NCI-H446 (cell line): ENCODE measurements around the gene SLC4A2.
A peak's percentile ranks its signal among the peaks of the same experiment; 100 is the strongest.

Experiments used
- DNase-seq, 2 experiments: peaks; one replicate each; lab custom pipeline; 2025; lab: John Stamatoyannopoulos, UW

Gene SLC4A2

DNA sequence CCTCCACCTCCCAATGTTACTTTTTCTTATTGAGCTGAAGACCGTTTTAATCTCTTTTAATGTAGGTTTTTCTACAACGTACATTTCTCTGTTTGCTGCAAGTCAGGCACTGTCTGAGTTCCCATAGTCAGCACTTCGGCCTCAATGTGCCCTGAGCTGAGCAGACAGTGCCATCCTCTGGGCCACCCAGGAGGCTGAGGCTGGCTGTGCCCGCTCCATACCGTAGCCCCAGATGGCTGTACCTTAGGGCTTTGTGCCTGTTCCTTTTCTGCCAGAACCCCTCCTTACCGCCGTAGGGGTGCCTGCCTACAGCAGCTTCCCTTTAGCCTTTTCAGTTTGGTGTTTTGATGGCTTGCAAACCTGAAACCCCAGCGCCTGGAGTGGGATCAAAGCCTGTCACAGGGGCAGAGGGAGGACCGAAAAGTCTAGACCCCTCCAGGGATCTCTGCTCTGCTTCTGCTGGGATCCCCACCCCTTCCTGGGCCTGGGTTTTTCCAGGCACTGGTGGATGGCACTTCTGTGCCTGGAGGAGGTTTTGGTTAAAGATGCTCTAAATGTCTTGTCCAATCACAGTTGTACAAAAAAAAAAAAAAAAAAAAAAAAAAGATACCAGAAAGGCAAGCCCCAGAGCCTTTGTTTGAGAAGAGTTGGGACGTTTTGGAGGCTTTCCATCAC is 35.9 kb downstream of the SLC4A2 start:
- DNase-seq = no peak

DNA sequence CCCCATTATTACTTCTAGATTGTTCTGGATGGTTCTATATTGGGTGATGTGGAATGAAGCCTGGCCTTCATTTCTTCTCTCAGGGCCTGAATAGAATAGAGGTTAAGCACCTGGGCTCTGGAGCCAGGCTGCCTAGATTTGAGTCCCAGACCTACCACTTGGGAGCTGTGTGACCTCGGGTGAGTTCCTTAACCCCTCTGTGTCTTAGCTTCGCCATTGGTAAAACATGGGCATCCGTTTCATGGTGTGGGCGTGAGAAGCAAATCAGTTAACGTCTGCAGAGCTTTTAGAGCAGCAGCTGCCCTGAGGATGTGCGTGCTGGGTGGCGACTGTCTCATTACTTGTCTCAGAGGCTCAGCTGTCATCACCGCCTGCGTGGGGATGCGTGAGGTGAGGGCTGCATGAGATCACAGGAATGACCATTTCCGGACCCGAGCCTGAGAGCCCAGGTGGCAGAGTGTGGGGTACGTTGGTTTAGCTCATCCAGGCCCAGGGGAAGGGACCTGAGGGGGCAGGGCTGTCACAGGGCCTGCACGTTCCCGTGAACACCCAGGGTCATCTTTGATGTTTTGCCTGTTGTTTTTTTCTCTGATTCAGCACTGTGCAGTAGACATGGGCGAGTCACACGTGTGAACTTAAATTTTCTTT is 36.6 kb downstream of the SLC4A2 start:
- DNase-seq = no peak

DNA sequence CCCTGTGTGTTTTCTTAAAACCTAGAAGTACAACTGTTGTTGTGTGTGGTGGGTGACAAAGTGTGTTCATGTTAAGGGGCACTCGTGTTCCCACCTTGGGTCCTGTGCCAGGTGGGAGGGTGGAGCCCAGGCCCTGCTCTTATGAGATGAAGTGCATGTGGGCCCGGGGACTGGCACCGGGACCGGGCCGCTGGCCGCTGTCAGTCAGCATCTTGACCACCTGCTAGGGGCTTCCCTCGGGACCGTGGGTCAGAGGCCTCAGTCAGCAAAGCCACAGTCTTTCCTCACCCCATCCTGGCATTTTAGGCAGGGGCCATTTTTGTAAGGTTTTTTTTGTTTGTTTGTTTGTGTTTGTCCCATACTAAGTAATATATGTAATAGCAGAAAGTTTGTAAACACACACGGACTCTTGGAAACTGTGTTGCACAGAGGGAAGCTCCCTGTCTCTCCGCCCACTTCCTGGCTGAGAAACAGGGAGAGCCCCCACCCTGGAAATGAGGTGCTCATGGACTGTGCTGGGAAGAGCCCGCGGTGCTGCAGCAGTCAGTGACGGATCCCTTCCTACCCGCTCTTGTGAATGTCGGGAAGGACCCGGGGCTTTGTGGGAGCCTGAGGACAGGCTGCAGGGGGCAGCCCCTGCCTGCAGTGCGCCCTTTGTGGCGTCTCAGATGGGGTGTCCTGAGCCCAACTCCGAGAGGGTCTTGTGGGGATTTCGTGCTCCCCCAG is 40.3 kb downstream of the SLC4A2 start:
- DNase-seq = no peak

DNA sequence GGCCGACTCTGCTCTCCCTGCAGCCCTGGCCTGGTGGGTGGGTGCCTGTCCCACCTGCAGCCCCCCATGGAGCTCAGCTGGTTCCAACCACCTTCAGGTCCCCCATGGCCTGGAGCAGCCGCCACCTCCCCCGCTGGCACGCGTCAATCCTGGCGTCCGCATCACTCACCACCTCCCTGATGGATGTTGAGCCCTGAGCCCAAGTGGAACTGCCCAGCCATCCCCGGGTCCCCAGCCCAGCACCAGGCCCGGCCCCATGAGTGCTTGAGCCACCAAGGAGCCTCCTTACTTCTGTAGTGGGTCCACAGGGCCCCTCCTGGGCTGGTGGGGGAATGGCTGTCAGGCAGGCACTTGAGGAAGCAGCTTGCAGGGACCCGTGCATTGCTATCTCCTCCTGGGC is 41.5 kb downstream of the SLC4A2 start:
- DNase-seq = no peak

DNA sequence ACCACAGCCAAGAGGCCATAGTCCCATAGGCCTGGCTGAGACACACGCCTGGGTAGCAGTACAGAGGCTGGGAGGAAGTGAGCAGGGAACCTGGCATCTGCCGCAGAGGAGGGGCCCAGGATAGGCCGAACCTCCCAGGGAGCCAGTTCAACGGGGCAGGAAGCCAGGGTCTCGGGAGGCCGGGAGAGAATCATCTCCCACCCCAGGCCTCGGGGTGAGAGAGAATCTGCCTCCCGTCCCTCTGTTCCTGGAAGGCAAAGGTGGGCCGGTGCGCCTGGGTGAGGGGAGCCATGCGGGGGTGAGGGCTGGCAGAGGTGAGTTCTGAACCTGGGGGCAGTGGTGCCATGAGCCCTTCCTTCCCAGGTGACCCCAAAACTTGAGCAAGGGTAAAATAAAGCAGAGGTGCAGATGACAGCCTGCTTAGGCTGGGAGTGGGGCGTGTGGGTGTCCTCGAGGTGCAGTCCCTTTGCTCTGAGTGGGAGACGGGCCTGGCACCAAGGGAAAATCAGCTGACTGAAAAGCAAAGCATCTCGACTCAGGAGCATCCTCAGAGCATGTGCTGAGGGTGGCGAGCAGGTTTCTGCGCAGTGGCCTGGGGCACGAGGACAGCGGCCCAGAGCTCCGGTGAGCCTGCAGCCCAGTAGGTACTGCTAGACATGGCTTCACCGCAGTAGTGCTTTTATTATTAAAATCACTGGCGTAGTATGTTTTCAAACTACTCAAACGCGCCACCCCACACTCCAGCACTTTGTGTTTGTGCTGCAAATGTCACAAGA is 42.4 kb downstream of the SLC4A2 start:
- no peak for DNase-seq

DNA sequence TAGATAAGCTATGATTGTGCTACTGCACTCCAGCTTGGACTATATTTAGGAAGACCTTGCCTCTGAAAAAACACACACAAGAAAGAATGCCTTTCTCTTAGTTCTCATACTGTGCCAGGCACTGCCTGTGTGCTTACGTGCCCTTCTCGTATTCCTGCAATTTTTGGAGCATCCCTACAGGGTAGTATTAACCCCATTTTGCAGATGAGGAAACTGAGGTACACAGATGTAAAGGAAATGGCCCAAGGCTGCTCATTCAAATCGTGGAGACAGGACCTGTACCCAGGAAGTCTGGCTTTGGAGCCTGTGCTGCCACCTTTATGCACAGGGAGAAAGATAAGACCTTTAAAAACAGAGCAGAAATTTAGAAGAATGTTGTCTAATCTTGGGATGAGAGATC is 43.6 kb downstream of the SLC4A2 start:
- DNase-seq = no peak

DNA sequence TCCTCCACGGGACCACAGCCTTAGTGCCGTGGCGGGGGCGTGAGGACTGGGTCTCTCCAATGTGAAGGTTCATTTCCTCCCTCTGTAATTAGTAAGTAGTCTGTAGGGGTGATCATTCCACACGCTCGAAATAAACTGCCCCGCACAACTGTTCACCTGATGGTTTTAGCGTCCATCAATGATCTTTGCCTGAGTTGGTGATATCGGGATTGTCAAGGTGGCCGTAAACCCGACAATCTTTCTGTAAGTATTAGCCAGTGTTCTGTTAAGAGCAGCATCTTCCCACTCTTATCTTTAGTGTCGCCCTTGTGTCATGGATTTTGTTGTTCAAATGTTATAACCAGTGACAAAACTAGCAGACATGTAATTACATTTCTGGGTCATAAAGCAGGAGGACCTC is 44.6 kb downstream of the SLC4A2 start:
- DNase-seq = no peak

DNA sequence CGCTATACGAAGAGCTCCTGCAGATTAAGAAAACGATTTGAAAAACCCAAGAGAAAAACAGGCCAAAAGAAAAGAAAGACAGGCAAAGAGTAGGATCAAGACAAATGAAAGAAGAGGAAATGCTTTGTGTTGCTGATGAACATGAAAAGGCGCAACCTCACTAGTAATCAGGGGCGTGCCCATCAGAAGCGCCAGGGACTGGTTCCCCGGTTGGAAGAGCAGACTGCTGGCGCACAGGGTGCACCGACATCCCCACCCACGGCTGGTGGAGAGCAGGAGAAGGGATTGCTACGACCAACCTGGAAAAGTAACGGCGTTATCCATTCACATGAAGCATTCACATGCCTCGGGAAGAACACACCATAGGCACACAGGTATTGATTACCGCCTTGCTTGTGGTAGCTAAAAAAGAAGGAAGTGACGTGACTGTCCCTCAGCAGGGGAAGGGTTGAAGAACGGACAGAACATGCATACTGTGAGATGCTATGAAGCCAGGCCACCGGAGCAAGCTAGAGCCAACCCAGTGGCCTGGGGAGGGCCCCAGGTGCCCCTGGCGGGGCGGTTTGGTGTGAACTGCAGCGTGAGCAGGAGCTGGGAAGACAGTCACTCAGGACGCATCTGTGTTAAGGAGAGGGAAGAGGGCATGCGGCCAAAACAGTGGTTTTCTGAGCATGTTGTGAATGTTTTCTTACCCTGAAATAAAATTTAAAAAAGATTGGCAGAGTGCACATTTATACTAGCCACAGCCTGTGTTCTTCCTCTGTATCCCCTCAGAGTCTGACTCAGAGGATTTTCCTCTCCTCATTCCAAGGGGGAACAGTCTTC is 45.2 kb downstream of the SLC4A2 start:
- no peak for DNase-seq

DNA sequence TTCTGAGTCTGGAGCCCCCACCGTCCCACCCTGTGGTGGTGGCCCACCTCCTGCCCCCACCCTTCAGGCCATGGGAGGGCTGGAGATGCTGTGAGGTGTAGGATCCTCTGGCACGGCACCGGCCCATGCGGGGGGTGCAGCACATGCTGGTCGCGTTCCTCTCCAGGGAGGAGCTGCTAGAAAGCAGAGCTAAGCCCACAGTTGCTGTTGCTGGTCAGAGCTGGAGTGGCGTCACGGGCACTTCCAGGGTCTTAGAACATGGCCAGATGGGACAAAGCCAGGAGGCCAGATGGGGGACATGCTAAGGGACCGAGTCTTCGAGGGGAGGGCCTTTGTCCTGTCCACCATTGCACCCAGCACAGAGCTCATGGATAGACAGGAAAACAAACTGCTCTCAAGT is 48.5 kb downstream of the SLC4A2 start:
- no peak for DNase-seq

DNA sequence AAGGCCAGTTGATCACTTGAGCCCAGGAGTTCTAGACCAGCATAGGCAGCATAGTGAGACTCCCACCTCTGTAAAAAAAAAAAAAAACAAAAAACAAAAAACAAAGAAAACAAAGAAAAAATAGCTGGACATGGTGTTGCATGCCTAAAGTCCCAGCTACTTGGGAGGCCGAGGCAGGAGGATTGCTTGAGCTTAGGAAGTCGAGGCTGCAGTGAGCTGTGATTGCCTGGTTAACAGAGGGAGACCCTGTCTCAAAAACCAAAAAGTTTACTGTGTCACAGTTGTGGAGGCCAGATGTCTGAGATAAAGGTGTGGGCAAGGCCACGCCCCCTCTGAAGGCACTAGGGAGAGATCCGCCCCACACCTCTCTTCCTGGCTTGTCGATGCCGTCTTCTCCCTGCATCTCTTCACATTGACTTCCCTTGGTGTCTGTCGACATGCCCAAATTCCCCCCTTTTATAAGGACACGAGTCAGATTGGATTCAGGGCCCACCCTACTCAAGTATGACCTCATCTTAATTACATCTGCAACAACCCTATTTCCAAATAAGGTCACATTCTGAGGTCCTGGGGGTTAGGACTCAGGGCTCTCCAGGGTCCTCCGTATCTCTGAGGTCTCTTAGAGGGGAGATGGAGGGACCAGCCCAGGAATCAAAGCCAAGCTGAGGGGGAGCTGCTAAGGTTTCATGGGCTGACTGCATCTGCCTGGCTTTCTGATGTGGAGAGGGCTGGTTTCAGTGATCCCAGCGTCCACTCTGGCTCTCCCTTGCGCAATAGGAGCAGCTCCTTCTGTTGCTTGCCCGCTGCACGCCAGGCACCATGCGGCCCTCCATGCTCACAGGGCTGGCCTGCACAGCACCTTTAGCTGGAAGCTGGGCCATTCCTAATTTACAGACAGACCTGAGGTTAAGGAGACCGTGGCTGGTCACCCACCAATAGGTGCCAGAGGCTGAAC is 50.0 kb downstream of the SLC4A2 start:
- no peak for DNase-seq

DNA sequence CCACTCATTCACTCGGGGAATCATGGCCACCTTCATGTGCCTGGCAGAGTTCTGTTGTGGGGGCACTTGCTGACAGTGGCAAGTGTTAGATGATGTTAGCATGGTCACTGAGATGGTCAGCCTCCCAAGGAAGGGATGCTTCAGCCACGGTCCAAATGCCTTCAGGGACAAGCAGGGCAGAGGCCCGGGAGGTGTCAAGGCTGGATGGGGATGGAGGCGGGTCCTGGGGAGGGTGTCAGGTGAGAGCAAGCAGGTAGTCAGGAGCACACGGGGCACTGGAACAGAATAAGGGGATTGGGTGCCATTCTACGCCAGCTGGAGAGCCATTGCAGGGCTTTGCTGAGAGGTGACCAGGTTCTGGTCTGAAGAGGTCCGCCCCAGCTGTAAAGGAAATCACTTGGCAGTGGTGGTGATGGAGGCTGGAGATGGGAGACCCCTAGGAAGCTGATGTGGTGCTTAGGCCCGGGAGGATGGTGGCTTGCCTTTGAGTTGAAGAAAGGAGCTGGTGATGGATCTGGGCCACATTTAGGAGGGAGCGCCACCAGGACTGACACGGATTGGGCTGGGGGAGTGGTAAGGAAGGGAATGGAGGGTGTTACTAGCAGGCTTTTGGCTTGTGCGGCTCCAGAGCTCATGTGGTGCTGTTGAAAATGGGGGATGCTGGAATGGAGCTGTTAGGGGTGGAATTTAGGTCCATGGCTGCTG is 51.0 kb downstream of the SLC4A2 start:
- no peak for DNase-seq

- DNase-seq = peak in 1 of 2 experiments; percentile 65
These were observed 51.7 kb downstream of the SLC4A2 start for GRCh38 chr7:151110941-151111645.

GRCh38 chr7:151113344-151114150 is 54.2 kb downstream of the SLC4A2 start:
- DNase-seq = no peak

DNA sequence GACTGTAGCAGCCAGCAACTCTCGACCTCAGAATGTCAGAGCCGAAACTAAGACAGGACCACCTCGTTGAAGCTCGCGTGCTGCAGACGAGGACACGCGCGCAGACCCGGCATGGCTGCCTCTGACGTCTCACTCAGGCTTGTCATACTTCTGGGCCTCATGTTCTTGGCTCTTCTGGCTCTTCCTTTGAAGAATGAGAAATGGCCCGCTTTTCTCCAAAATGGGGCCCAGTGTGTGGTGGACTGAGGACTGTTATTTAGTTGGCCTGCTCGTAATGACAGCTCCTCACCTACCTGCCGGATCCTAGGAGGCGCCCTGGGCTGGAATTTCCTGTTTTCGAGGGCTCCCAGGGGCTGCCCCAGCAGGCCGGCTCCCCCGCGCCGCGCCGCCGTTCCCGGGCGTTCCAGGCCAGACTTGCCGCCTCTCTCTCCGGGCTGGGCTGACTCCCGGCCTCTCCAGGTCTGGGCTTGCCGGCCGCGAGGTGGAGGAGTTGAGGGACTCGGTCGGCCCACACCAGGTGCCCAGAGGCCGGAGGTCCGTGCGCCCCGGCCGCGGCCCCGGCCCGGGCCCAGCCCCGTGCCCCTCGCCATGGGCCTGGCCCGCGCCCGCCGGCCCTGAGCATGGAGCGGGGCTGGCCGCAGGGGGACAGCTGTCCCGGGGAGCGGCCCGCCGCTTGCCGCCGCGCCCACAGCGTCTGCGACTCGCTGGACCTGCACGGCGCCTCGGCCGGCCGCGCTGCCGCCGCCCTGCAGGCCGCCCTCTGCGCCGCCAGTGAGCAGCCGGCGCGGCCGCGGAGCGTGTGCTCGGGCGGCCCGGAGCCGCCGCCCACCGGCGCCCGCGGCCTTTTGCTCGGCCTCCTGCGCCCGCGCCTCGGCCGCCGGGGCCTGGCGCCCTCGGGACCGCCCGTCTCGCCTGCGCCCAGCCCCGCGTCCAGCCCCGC is 55.0 kb downstream of the SLC4A2 start:
- no peak for DNase-seq

GRCh38 chr7:151115121-151115835 is 55.9 kb downstream of the SLC4A2 start:
- DNase-seq = no peak

GRCh38 chr7:151115836-151116418 is 56.5 kb downstream of the SLC4A2 start:
- DNase-seq = no peak
